Activated CD4-positive, alpha-beta T cell treated with anti-CD3 and anti-CD28 coated beads, Interleukin-2, amount 10 ng/mL, durations not matched to agents 7 days and 5 days (primary cell): Measurements from ENCODE around the gene TEX264. TPM values are rescaled to one million over a fixed set of nuclear protein-coding genes. Genes with fewer than 3 reads are reported as not detected.

Experiments
- CTCF ChIA-PET: fragments of 350-600 bp; sonication (Branson Sonifier 250); formaldehyde crosslinking; loops from one replicate; lab custom pipeline; 2021; ENCODE audit warnings: antibody characterized with exemption; lab: Charles Lee
- POLR2A ChIA-PET: fragments of 350-600 bp; sonication (Branson Sonifier 250); formaldehyde crosslinking; loops from one replicate; lab custom pipeline; 2021; ENCODE audit warnings: antibody characterized with exemption; lab: Charles Lee
- DNase-seq: peaks from one replicate; pipeline ENCODE4 v3.0.0-alpha.2; 2020
- H3K27ac Mint-ChIP-seq: one replicate; pipeline ENCODE4 v1.8.0; 2021; ENCODE audit warnings: mild to moderate bottlenecking, moderate library complexity, mixed read lengths
- H3K27me3 Mint-ChIP-seq: one replicate; pipeline ENCODE4 v1.8.0; 2021; ENCODE audit warnings: mixed read lengths
- H3K36me3 Mint-ChIP-seq: one replicate; pipeline ENCODE4 v1.8.0; 2021; ENCODE audit warnings: low read depth, mixed read lengths
- H3K4me1 Mint-ChIP-seq: one replicate; pipeline ENCODE4 v1.8.0; 2021; ENCODE audit warnings: mixed read lengths
- H3K4me3 Mint-ChIP-seq: one replicate; pipeline ENCODE4 v1.8.0; 2021; ENCODE audit warnings: mild to moderate bottlenecking, moderate library complexity, mixed read lengths
- H3K9me3 Mint-ChIP-seq: one replicate; pipeline ENCODE4 v1.8.0; 2021; ENCODE audit warnings: mixed read lengths
- total RNA-seq, 2 experiments: library from RNA; stranded (reverse); gene quantifications; one replicate each; pipeline ENCODE4 v1.2.3, GENCODE V29; 2021

The TEX264 gene
- total RNA-seq, 2 experiments from 2014 or later = 75.2 to 81.4 TPM

DNA sequence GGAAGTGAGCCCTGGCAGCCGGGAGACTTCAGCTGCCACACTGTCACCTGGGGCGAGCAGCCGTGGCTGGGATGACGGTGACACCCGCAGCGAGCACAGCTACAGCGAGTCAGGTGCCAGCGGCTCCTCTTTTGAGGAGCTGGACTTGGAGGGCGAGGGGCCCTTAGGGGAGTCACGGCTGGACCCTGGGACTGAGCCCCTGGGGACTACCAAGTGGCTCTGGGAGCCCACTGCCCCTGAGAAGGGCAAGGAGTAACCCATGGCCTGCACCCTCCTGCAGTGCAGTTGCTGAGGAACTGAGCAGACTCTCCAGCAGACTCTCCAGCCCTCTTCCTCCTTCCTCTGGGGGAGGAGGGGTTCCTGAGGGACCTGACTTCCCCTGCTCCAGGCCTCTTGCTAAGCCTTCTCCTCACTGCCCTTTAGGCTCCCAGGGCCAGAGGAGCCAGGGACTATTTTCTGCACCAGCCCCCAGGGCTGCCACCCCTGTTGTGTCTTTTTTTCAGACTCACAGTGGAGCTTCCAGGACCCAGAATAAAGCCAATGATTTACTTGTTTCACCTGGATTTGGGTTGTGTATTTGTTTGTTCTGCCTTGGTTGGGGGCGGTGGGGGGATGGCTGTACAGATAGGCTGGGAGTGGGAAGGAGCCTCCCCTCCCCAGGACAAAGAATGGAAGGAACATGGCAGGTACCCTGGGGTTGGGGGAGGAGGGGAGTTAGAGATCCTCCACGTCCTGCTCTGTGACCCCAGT, 32.9 kb downstream of the TEX264 start:
- ChIA-PET POLR2A (no interaction called here), CTCF (interaction anchor here (0.6 to 3.2 kb wide), 8 partner anchors 8 to 1162 kb away, joined by 3 to 8 read pairs (median 3); partner anchors contain the start of gene HEMK1)
- peaks cover 14% of the 10 kb centered on the region for H3K36me3 Mint-ChIP-seq
- no peaks in the 10 kb centered on the region for H3K9me3 Mint-ChIP-seq
- H3K27me3 Mint-ChIP-seq = peaks cover 9% of the 10 kb centered on the region
- H3K4me1 Mint-ChIP-seq = peaks cover 14% of the 10 kb centered on the region
- H3K4me3 Mint-ChIP-seq = no peak overlapping the region
- H3K27ac Mint-ChIP-seq = no peak overlapping the region
- DNase-seq = no peak

DNA sequence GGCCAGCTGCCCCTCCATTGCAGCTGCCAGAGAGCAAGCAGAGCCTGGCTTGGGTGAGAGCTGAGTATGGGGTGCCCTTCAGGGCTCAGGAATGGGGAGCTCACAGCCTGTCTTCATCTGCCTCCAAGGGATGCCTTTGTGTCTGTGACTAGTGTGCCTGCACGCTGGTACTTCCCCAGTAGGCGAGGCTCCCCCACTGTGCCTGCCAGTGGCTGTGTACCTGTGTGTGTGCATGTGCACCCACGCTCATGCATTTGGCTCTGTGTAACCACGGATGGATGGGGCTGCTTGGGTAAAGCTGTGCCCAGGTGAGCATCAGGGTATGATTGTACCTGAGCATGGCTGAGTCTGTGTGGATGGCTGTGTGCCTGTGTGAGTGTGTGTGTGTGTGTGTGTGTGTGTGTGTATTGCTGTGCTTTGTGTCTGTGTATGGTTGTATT, 33.5 kb downstream of the TEX264 start:
- H3K4me1 Mint-ChIP-seq = peaks cover 10% of the 10 kb centered on the region
- CTCF ChIA-PET = interaction anchor here (0.6 to 1.8 kb wide), 3 partner anchors 15 to 1136 kb away, joined by 3 to 8 read pairs (median 5); partner anchors contain the start of gene HEMK1
- peaks cover 9% of the 10 kb centered on the region for H3K27me3 Mint-ChIP-seq
- POLR2A ChIA-PET = no interaction called here
- H3K4me3 Mint-ChIP-seq = no peak overlapping the region
- DNase-seq = no peak
- peak overlapping the region; percentile 26 for H3K27ac Mint-ChIP-seq
- H3K9me3 Mint-ChIP-seq = no peaks in the 10 kb centered on the region
- H3K36me3 Mint-ChIP-seq = peaks cover 10% of the 10 kb centered on the region

DNA sequence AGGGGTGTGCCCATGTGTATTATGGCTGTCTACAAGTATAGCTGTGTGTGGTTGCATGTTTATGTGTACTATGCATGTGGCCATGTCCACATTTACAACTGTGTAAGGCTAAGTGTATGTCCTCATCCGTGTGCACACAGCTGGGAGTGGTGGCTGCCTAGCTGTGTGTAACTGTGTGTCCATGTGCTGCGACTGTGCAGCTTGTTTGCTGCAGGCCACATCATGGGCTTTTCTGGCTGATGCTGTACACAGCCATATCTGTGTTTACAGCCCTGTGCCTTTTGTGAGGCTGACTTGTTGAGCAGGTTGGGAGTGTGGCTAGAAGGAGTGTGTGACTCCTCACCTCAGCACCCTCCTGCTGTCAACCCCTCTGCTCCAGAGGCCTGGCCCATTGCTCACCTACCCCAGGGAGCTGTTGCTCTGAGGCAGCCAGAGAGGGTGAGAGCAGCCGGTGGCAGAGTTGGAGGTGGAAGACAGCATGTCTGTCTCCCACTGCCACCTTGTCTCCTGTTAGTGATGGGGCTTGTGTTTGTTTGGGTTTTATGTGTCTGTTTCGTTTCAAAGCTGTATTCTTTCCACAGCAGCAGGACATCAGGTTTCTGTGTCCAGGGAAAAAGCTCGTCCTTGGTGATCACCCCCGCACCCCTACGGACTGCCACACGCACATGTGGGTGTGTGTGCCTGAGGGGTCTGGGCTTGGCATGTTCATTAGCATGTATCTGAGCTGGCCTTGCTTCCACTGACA, 34.4 kb downstream of the TEX264 start:
- Mint-ChIP-seq H3K4me3 (no peak overlapping the region), H3K4me1 (peaks cover 8% of the 10 kb centered on the region), H3K36me3 (peaks cover 9% of the 10 kb centered on the region), H3K27me3 (peaks cover 9% of the 10 kb centered on the region), H3K27ac (no peak overlapping the region), H3K9me3 (no peaks in the 10 kb centered on the region)
- POLR2A ChIA-PET = no interaction called here
- DNase-seq = no peak
- CTCF ChIA-PET = interaction anchor here (0.6 to 1.8 kb wide), 8 partner anchors 10 to 290 kb away, joined by 3 to 8 read pairs (median 4); partner anchors contain the start of gene RPL29

DNA sequence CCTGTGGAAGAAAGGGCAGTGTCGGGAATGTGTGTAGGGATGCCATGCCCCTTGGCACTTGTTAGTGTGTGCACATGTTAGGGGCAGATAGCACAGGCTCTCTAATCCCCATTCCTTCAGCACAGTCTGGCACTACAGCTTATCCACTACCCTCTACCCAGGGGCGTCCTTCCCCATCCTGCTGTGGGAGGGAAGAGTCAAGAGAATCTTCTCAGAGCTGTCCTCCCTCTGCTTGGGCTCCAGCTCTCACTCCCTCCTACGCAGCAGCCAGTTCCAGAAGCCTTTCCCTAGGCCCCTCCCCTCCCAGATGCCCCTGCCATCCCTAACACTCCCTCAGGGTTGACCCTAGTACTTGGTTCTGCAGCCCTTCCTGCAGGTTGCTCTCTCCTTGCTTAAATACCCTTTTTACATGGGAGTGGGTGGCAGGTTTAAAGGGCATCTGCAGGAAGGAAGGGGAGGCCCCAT, 35.0 kb downstream of the TEX264 start:
- no peak overlapping the region for H3K4me3 Mint-ChIP-seq
- peaks cover 9% of the 10 kb centered on the region for H3K27me3 Mint-ChIP-seq
- ChIA-PET POLR2A (no interaction called here), CTCF (interaction anchor here (0.9 to 1.8 kb wide), 6 partner anchors 10 to 204 kb away, joined by 3 to 8 read pairs (median 4); no protein-coding TSS in a partner anchor)
- H3K27ac Mint-ChIP-seq = no peak overlapping the region
- peaks cover 9% of the 10 kb centered on the region for H3K36me3 Mint-ChIP-seq
- DNase-seq = no peak
- H3K9me3 Mint-ChIP-seq = no peaks in the 10 kb centered on the region
- peaks cover 8% of the 10 kb centered on the region for H3K4me1 Mint-ChIP-seq

DNA sequence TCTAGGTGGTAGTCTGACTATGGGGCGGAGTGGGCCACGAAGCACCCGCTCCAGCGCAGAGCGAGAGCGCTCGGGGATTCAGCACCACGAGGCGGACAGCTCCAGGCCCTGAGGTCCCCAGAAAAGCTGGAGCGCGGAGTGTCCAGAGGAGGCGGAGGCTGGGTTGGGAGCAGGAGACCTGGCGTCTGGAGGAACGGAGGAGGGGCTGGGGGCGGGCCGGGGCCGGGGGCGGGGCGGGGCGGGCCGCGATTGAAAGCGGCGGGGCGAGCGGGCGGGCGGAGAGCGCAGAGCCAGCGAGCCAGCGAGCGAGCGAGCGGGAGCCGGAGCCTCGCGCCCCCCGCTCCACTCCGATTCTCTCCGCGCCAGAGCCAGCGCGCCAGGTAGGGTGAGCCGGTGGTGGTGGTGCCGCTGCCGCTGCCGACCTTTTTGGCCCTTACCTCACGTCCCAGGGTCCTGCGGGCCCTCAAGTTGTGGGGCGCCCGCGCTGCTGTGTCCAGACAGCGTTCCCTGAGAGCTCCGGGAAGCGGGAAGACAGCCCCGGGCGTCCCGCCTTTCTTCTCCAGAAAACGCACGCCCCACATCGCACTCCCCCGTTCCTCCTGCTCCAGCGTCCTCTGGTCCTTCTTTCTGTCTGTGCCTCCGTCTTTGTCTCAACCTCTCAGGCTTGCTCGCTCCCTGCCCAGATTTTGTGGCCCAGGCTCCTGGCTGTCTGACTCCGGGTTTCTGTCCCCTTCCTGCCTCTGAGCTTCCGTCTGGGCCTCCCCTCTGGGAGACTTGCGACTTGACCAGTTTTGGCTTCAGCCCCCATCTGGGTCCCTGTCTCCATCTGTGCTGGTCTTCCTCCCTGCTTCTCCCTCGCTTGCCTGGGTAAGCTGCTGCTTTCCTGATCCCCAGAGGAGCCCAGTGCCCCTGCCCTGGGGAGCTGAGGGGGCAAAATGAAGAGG, 36.0 kb downstream of the TEX264 start, which contains the start of gene GRM2:
Gene GRM2, plus strand, starts transcription at position 281 of the 944 bp plus-strand sequence. CDS start 1,916 bp downstream, outside the sequence.
- peak; percentile 43 for DNase-seq
- peaks cover 9% of the 10 kb centered on the region for H3K27me3 Mint-ChIP-seq
- H3K9me3 Mint-ChIP-seq = no peaks in the 10 kb centered on the region
- H3K4me3 Mint-ChIP-seq = no peak within 1 kb of the TSS
- H3K36me3 Mint-ChIP-seq = peaks cover 8% of the 10 kb centered on the region
- H3K27ac Mint-ChIP-seq = no peak within 1 kb of the TSS
- H3K4me1 Mint-ChIP-seq = peaks cover 8% of the 10 kb centered on the region
- ChIA-PET POLR2A (no interaction called here), CTCF (interaction anchor here (1.2 kb wide), 1 partner anchor 17 kb away, joined by 4 read pairs; no protein-coding TSS in a partner anchor)

DNA sequence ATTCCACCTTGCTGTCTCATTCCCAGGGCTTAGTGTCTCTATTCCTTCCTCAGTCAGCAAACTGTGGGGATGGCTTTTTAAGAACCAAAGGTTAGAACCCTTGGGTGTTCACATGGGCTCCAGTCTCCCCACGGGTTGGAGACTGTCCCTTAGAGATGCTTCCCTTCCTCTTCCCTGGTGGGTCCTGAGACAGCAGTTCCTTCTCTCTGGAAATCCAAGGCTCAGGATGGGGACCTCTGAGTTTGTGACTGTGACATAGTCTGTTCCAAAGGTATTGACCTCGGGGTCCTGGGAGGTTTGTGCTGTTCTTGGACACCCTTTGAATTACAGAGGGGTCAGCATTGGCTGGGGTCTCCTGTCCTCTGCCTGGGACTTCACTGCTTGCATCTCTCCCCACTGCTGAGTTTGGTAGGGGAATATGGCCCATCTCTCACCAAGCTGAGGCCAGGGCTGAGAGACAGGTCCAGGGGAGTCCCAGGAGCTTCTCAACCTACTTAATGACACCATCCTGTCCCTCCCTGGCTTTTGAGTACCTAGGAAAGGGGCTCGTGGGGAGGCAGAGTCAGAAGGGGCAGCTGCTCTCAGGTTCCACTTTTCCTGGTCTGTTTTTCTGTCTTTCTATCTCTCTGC, 37.3 kb downstream of the TEX264 start:
- Mint-ChIP-seq H3K27ac (no peak overlapping the region), H3K27me3 (peaks cover 9% of the 10 kb centered on the region), H3K9me3 (no peaks in the 10 kb centered on the region), H3K36me3 (peaks cover 8% of the 10 kb centered on the region), H3K4me1 (peaks cover 8% of the 10 kb centered on the region), H3K4me3 (no peak overlapping the region)
- DNase-seq = no peak
- ChIA-PET POLR2A (no interaction called here), CTCF (no interaction called here)

DNA sequence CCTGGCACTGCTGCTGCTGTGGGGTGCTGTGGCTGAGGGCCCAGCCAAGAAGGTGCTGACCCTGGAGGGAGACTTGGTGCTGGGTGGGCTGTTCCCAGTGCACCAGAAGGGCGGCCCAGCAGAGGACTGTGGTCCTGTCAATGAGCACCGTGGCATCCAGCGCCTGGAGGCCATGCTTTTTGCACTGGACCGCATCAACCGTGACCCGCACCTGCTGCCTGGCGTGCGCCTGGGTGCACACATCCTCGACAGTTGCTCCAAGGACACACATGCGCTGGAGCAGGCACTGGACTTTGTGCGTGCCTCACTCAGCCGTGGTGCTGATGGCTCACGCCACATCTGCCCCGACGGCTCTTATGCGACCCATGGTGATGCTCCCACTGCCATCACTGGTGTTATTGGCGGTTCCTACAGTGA, 38.0 kb downstream of the TEX264 start:
- no peaks in the 10 kb centered on the region for H3K9me3 Mint-ChIP-seq
- no peak overlapping the region for H3K4me3 Mint-ChIP-seq
- POLR2A ChIA-PET = no interaction called here
- peaks cover 8% of the 10 kb centered on the region for H3K36me3 Mint-ChIP-seq
- peak overlapping the region; percentile 22 for H3K27ac Mint-ChIP-seq
- DNase-seq = no peak
- CTCF ChIA-PET = no interaction called here
- peaks cover 9% of the 10 kb centered on the region for H3K27me3 Mint-ChIP-seq
- H3K4me1 Mint-ChIP-seq = peaks cover 8% of the 10 kb centered on the region

DNA sequence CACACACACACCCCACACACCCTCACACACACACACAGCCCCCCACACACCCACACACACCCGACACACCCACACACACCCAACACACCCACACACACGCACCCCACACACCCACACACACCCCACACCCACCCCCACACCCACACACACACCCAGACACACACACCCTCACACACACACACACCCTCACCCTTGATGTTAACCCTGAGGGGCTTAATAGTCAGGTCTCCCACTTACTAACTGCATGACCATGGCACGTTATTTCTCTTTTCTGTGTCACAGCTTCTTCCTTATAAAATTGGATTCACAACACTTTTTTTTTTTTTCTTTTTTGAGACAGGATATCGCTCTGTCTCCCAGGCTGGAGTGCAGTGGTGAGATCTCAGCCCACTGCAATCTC, 38.6 kb downstream of the TEX264 start:
- CTCF ChIA-PET = interaction anchor here (1.3 kb wide), 1 partner anchor 23 kb away, joined by 7 read pairs; no protein-coding TSS in a partner anchor
- POLR2A ChIA-PET = no interaction called here
- Mint-ChIP-seq H3K36me3 (peaks cover 6% of the 10 kb centered on the region), H3K27ac (no peak overlapping the region), H3K27me3 (peaks cover 9% of the 10 kb centered on the region), H3K4me3 (no peak overlapping the region), H3K9me3 (no peaks in the 10 kb centered on the region), H3K4me1 (peaks cover 8% of the 10 kb centered on the region)
- no peak for DNase-seq

DNA sequence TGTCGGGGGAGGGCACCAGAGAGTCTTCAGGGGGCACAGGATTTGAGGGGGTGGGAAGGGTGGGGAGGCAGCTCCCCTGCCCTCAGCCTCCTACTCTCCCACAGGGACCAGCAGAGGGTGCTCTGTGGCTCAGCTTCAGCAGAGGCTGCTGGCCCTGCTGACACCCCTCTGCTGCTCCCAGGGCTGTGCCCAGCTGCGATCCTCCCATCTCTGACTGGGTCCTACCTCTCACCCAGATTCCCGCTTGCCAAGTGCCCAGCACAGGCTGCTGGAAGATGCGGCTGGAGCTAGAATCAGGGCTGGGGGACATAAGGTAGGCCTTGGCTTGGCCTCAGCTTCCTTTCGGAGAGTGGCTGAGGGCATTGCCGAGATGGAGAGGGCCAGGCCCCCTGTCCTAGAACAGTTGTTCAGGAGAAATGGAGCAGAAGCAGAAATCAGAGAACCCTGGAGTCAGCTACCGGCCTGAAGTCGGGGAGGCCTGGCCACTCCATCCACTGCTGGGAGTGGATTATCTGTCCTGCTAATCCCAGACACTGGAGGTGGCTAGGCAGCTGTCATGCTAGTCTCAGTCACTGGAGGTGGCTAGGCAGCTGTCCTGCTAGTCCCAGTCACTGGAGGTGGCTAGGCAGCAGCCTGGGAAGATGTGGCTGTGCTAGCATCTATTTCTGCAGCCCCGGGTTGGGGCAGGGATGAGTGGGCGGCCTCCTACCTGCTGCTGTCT, 39.7 kb downstream of the TEX264 start:
- no peak overlapping the region for H3K4me3 Mint-ChIP-seq
- no peak for DNase-seq
- CTCF ChIA-PET = interaction anchor here (0.6 to 1.3 kb wide), 2 partner anchors 25 to 457 kb away, joined by 4 to 7 read pairs; no protein-coding TSS in a partner anchor
- peaks cover 9% of the 10 kb centered on the region for H3K27me3 Mint-ChIP-seq
- H3K4me1 Mint-ChIP-seq = peaks cover 8% of the 10 kb centered on the region
- no peak overlapping the region for H3K27ac Mint-ChIP-seq
- POLR2A ChIA-PET = no interaction called here
- H3K9me3 Mint-ChIP-seq = no peaks in the 10 kb centered on the region
- H3K36me3 Mint-ChIP-seq = peaks cover 4% of the 10 kb centered on the region

DNA sequence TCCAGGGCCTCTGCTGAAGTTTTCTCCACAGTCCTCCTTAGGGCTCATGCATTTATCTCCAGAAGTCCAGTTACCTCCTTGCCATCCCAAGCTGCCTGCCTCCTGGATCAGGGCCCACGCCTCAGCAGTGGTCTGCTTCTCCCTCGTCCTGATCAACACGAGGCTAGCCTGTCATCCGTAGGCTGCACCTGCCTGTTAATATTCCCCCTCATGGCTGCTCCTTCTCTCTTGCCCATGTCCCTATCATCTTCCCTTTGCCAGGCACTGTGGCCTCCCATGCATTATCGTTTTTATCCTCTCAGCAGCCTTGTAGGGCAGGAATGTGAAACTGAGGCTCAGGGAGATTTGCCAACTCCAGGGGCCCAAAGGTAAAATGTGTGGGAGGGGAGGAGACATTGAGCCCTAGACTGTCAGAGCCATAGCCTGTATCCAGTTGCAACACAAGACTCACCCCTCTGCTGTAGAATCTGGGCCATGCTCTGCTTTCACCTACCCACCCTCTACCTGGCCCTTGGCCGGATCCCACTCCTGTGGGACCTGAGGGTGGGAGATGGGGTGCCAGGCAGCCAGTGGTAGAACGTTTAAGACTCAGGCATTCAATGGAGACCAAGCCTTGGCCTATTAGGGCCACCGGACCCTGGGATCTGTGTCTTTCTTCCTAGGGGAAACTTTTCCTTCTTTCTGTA, 40.4 kb downstream of the TEX264 start:
- no peaks in the 10 kb centered on the region for H3K9me3 Mint-ChIP-seq
- H3K36me3 Mint-ChIP-seq = peaks cover 1% of the 10 kb centered on the region
- H3K4me3 Mint-ChIP-seq = no peak overlapping the region
- peaks cover 9% of the 10 kb centered on the region for H3K27me3 Mint-ChIP-seq
- DNase-seq = no peak
- H3K27ac Mint-ChIP-seq = no peak overlapping the region
- CTCF ChIA-PET = no interaction called here
- H3K4me1 Mint-ChIP-seq = peaks cover 6% of the 10 kb centered on the region
- POLR2A ChIA-PET = no interaction called here

DNA sequence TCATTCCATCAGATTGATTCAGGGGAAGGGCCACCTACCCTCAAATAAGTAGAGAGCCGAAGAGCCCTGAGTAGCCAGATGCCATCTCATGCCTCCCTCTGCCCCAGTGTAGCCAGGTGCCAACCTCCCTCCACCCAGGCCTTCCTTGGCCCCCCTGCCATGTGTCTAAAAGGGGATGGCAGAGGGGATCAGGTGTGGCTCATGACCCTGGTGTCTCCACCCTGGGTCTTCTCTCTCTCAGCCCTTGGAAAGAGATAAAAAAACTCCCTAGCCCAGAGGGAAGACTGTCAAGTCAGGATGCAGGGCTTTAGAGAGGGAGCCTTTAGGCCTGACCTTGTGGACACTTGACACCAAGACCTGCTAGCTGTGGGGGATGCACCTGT, 41.0 kb downstream of the TEX264 start:
- CTCF ChIA-PET = interaction anchor here (1.1 kb wide), 1 partner anchor 37 kb away, joined by 3 read pairs; no protein-coding TSS in a partner anchor
- DNase-seq = no peak
- peaks cover 6% of the 10 kb centered on the region for H3K4me1 Mint-ChIP-seq
- peaks cover 7% of the 10 kb centered on the region for H3K27me3 Mint-ChIP-seq
- H3K4me3 Mint-ChIP-seq = no peak overlapping the region
- peaks cover 1% of the 10 kb centered on the region for H3K36me3 Mint-ChIP-seq
- POLR2A ChIA-PET = no interaction called here
- H3K9me3 Mint-ChIP-seq = no peaks in the 10 kb centered on the region
- no peak overlapping the region for H3K27ac Mint-ChIP-seq
